ENCODE results near the gene KLHL25. TPM values are rescaled to one million over a fixed set of nuclear protein-coding genes. Genes with fewer than 3 reads are reported as not detected.
A peak's percentile ranks its signal among the peaks of the same experiment; 100 is the strongest.
"Not testable (repeated sequence)": the region's sequence is repeated elsewhere in the genome, so short reads cannot be mapped to it uniquely, and the experiment has no call there.

KLHL25 gene
- total RNA-seq, 4 donors from 2014 or later, result 8.8 to 21.3 (median 11.8) TPM

GRCh38 chr15:85805420-85805819 lies 10.7 kb upstream of the KLHL25 start:
- Histone ChIP-seq H3K4me1 (peaks cover 0 to 9% (median 0%) of the 10 kb centered on the region in 3 donors), H3K4me3 (no peak overlapping the region), H3K9me3 (no peaks in the 10 kb centered on the region), H3K36me3 (no peaks in the 10 kb centered on the region), H3K27me3 (no peaks in the 10 kb centered on the region), H3K27ac (no peak overlapping the region)
- ATAC-seq, result no peak
- TF ChIP-seq CTCF (IDR thresholded peaks at IDR 0.05) (no peak), POLR2AphosphoS5 (IDR thresholded peaks at IDR 0.05) (no peak), EP300 (IDR thresholded peaks at IDR 0.05) (no peak), POLR2A (IDR thresholded peaks at IDR 0.05) (no peak)
- 33 to 59% methylated on average over 3 of the region's 3 CpGs for WGBS, 2 donors (ENCODE audit: low coverage in 1 of 2)

GRCh38 chr15:85804481-85805170 lies 9.9 kb upstream of the KLHL25 start:
- no peaks in the 10 kb centered on the region for H3K9me3 ChIP-seq
- no peak for ATAC-seq
- no peak overlapping the region for H3K27ac ChIP-seq
- WGBS, 2 donors (ENCODE audit: low coverage in 1 of 2), result 44 to 60% methylated on average over 4 to 7 of the region's 7 CpGs
- H3K36me3 ChIP-seq, result no peaks in the 10 kb centered on the region
- H3K4me1 ChIP-seq, result peaks cover 0 to 12% (median 0%) of the 10 kb centered on the region in 3 donors
- no peaks in the 10 kb centered on the region for H3K27me3 ChIP-seq
- no peak overlapping the region for H3K4me3 ChIP-seq
- no peak for TF ChIP-seq CTCF (IDR thresholded peaks at IDR 0.05)

GRCh38 chr15:85802617-85803016 lies 7.9 kb upstream of the KLHL25 start:
- H3K9me3 ChIP-seq, ATAC-seq, H3K4me3 ChIP-seq, H3K36me3 ChIP-seq, H3K27me3 ChIP-seq, H3K27ac ChIP-seq: not testable (repeated sequence)
- H3K4me1 ChIP-seq, result peaks cover 0 to 12% (median 0%) of the 10 kb centered on the region in 3 donors
- 87% methylated on average over 2 to 6 of the region's 9 CpGs for WGBS, 2 donors (ENCODE audit: low coverage in 1 of 2)

- no peak overlapping the region for H3K4me3 ChIP-seq
- peak; percentile 67 for ATAC-seq
- no peak for TF ChIP-seq EP300 (IDR thresholded peaks at IDR 0.05)
- peak in 2 of 4 experiments; percentile 9 to 49 for TF ChIP-seq CTCF (IDR thresholded peaks at IDR 0.05)
- TF ChIP-seq POLR2AphosphoS5 (IDR thresholded peaks at IDR 0.05), result peak; percentile 30
- no peak for TF ChIP-seq POLR2A (IDR thresholded peaks at IDR 0.05)
Observed at GRCh38 chr15:85800478-85801123, 5.9 kb upstream of the KLHL25 start.

GRCh38 chr15:85796371-85796770 lies 1.6 kb upstream of the KLHL25 start:
- H3K36me3 ChIP-seq, ATAC-seq, H3K9me3 ChIP-seq, H3K27me3 ChIP-seq, H3K4me3 ChIP-seq, H3K27ac ChIP-seq: not testable (repeated sequence)
- H3K4me1 ChIP-seq, result peaks cover 0 to 42% (median 12%) of the 10 kb centered on the region in 3 donors
- WGBS, 2 donors (ENCODE audit: low coverage in 1 of 2), result 83 to 89% methylated on average over 5 to 7 of the region's 7 CpGs

More at GRCh38 chr15:85800478-85801123, 5.9 kb upstream of the KLHL25 start:
- peaks cover 0 to 15% (median 0%) of the 10 kb centered on the region in 3 donors for H3K4me1 ChIP-seq
- no peak overlapping the region for H3K27ac ChIP-seq
- H3K36me3 ChIP-seq, result no peaks in the 10 kb centered on the region
- 72 to 77% methylated on average over 5 to 9 of the region's 9 CpGs for WGBS, 2 donors (ENCODE audit: low coverage in 1 of 2)
- no peaks in the 10 kb centered on the region for H3K9me3 ChIP-seq
- no peaks in the 10 kb centered on the region for H3K27me3 ChIP-seq
